Right lobe of liver (tissue), 6 donors: ENCODE measurements around the gene GPC6. TPM values are rescaled to one million over a fixed set of nuclear protein-coding genes. Genes with fewer than 3 reads are reported as not detected.

ENCODE experiments used
- ATAC-seq, 4 donors: fragments of 200-7000 bp; cut with Tn5 transposase; one replicate each; pipeline ENCODE4 v1.9.1; 2020; ENCODE audit warnings: mild to moderate bottlenecking in 4 of 4, moderate library complexity in 4 of 4
- DNase-seq, 3 donors: peaks; one replicate each; pipeline ENCODE4 v3.0.0-alpha.2; 2020
- H3K27ac ChIP-seq, 3 donors: fragments of 200-600 bp; one replicate each; pipeline ENCODE4 v1.8.0; 2022
- H3K27me3 ChIP-seq, 2 donors: fragments of 200-600 bp; one replicate each; pipeline ENCODE4 v1.8.0; 2022
- H3K36me3 ChIP-seq, 4 donors: fragments of 200-600 bp; sonication (generic) in 1 of 4; one replicate each; pipeline versions ENCODE4 v1.5.1 to v1.8.0; 2017 to 2022; ENCODE audit warnings: control low read depth in 1 of 4
- H3K4me1 ChIP-seq, 4 donors: fragments of 200-600 bp; sonication (generic) in 1 of 4; one replicate each; pipeline versions ENCODE4 v1.5.1 to v1.8.0; 2017 to 2022; ENCODE audit warnings: control low read depth in 1 of 4
- H3K4me3 ChIP-seq, 3 donors: fragments of 200-600 bp; one replicate each; pipeline ENCODE4 v1.8.0; 2022
- H3K9me3 ChIP-seq, 4 donors: fragments of 200-600 bp; sonication (generic) in 1 of 4; one replicate each; pipeline versions ENCODE4 v1.5.1 to v1.8.0; 2017 to 2022; ENCODE audit warnings: control low read depth in 1 of 4
- POLR2A ChIP-seq: fragments of 450-650 bp; IDR thresholded peaks from one replicate; pipeline ENCODE4 v1.6.1; 2017; ENCODE audit warnings: antibody characterized with exemption, mild to moderate bottlenecking
- WGBS: methylation state at CpG from one replicate; pipeline ENCODE4 v1.1.6; 2018; ENCODE audit warnings: low coverage, low lambda C conversion rate; ENCODE audit not compliant: insufficient coverage; ENCODE audit errors: missing lambda C conversion rate; 5-methylcytosine and 5-hydroxymethylcytosine counted together
- intact Hi-C, 2 donors: fragments of 100-400 bp; cut with DNase I; formaldehyde crosslinking; loops; one replicate each; pipeline versions ENCODE4 v1.11.2 to v1.14.1; 2022
- total RNA-seq, 6 experiments: library from RNA; depleted of rRNA in 2 of 6; stranded (reverse); fragments of >200 nt in 2 of 6; fragmentation: NEBNext Ultra II Directional in 3 of 6; extraction: Animal tissue kit (Norgen Biotek cat#: 25700) in 3 of 6; gene quantifications; one replicate each; pipeline versions ENCODE4 v1.1.0 to v1.2.4, GENCODE V29; 2016 to 2023
- TF ChIP-seq, protein P1 (sequence below), 4 donors: fragments of 200-600 bp in 3 of 4; fragments of 450-650 bp in 1 of 4; IDR thresholded peaks; one replicate each; pipeline versions ENCODE4 v1.5.1 to v1.8.0; 2016 to 2022; ENCODE audit warnings: antibody characterized with exemption in 4 of 4, mild to moderate bottlenecking in 2 of 4
- donor health status: DM: no; HTN: yes; CAD: no.
- donor health status: DM: no; HTN: no; CAD: no.
- donor health status: DM: no; HTN: no; CAD: no.
- donor health status: DM: no; HTN: yes; CAD: no.
- donor health status: DM: no; HTN: yes; CAD: no.

Gene GPC6
- total RNA-seq, 6 experiments from 2014 or later = 18.6 to 30.1 (median 20.2) TPM

DNA sequence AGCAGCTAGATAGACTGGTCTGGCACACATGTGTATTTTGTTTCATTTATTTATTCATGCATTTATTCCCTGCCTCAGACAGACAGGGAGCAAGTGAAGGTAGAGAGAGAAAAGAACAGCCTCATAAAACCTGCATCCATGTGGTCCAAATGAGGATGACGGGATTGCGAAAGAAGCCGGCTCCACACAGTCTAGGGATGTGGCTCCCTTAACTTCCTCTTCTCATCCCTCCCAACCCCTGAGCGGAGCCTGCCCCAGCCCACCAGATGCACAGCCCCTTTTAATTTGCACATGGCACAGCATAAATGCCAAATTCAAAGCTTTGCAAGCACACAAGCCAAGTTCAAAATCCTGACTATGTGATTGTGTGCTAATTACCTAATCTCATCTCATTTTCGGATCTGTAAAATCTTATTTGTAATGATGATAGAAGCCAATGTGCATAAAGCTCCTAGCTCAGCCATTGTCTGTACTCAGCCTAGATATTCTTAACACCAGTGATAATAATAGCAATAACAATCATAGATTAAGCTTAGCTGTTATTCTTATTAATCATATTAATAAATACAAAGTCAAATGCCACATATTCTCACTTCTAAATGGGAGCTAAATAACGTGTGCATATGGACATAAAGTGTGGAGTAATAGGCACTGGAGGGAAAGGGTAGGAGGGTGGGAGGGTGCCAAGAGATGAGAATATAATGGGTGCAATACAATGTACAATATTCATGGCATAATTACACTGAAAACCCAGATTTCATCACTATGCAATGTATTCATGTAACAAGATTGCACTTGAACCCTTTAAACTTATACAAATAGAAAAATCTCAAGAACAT, 1096.5 kb downstream of the GPC6 start:
- Histone ChIP-seq H3K4me3 (no peak overlapping the region), H3K27me3 (no peaks in the 10 kb centered on the region), H3K27ac (no peak overlapping the region), H3K9me3 (no peaks in the 10 kb centered on the region), H3K4me1 (no peaks in the 10 kb centered on the region), H3K36me3 (no peaks in the 10 kb centered on the region)
- WGBS = 83% methylated on average over 6 of the region's 6 CpGs
- peak in 1 of 4 donors; percentile 18 for ATAC-seq
- no peak for DNase-seq
- TF ChIP-seq POLR2A = no peak
- TF ChIP-seq, protein P1, sequence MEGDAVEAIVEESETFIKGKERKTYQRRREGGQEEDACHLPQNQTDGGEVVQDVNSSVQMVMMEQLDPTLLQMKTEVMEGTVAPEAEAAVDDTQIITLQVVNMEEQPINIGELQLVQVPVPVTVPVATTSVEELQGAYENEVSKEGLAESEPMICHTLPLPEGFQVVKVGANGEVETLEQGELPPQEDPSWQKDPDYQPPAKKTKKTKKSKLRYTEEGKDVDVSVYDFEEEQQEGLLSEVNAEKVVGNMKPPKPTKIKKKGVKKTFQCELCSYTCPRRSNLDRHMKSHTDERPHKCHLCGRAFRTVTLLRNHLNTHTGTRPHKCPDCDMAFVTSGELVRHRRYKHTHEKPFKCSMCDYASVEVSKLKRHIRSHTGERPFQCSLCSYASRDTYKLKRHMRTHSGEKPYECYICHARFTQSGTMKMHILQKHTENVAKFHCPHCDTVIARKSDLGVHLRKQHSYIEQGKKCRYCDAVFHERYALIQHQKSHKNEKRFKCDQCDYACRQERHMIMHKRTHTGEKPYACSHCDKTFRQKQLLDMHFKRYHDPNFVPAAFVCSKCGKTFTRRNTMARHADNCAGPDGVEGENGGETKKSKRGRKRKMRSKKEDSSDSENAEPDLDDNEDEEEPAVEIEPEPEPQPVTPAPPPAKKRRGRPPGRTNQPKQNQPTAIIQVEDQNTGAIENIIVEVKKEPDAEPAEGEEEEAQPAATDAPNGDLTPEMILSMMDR (IDR thresholded peaks at IDR 0.05) = no peak
- intact Hi-C loops = no loop called here

DNA sequence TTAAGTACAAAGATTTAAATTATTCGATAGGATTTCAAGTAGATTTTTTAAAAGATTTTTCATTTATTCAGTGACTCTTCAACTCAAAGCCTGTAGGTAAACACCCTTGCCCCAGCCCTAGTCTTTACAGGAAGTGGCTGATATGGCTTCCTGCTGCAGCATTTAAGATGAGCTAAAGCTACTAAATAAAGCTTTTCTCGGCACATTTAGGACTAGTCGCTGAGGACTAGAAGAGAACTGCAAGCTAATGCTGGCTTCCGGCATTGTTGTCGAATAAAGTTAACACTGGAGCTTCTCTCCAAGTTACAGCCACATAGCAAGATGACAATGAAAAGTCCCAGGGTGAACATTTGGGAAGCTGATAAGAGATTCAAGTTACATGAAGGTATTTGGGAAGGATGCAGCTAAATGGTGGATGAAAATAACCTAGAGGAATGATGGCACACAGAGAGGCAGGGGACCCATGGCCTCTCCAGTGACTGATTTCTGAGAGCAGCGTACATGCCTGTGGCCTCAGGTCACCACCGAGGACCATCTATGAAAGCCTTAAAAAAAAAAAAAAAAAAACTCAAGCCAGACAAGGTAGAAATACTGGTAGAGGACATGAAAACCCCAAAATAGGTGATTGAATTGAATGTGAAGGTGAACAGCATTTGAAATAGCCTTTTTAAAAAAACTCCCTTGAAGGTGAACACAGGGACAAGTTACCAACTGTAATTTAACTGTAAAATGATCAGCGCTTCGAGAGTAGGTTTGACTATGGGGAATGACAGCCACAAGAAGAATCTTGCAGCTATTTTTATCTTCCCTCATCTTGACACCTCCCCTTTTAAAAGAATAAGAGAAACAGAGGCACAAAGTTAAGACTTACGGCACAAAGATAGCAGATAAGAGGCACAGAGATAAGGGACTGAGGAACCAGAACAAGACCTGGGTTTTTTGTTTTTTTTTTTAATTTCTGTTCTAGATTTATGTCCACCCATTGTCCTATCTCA, 1097.5 kb downstream of the GPC6 start:
- 77% methylated on average over 10 of the region's 10 CpGs for WGBS
- TF ChIP-seq, protein P1 (IDR thresholded peaks at IDR 0.05) = no peak
- TF ChIP-seq POLR2A = no peak
- Histone ChIP-seq H3K27ac (no peak overlapping the region), H3K36me3 (no peaks in the 10 kb centered on the region), H3K9me3 (no peaks in the 10 kb centered on the region), H3K27me3 (no peaks in the 10 kb centered on the region), H3K4me3 (no peak overlapping the region), H3K4me1 (peaks cover 0 to 2% (median 1%) of the 10 kb centered on the region in 4 donors)
- ATAC-seq = peak in 3 of 4 donors; percentile 31 to 47 (median 38)
- DNase-seq = no peak
- intact Hi-C loops = no loop called here

DNA sequence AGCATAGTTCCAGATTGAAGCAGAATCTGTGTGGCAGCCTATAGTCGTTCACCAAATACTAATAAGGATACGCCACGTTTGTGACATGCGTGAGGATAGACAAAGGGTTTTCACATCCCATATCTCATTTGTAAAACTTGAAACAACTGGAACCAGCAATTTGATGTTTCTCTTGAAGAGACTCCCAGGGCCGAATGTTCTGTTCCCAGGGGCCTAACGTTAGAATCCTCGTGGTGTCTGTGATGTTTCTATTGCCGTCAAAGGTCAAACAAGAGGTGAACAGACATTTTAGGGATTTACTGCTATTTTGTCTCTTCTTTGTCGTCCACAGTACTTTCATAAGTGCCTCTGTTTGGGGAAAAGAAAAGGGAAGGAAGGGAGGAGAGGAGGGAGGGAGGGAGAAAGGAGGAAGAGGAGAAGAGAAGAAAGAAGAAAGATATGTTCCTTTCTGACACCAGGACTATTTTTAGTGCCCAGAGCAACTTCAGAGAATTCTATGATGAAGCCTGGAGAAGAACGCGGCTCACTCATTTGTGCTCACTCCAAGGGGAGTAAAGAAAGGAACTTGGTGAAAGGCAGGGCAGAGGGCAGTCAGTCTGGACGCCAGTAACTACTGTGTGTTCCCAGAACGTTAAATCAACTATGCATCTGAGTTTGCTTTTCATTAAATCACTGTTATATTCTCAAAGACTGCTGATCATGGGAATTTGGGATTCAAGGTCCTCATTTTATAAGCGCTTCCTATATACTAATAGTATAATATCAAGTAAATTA, 1098.3 kb downstream of the GPC6 start:
- Histone ChIP-seq H3K27me3 (no peaks in the 10 kb centered on the region), H3K27ac (no peak overlapping the region), H3K9me3 (no peaks in the 10 kb centered on the region), H3K4me1 (peaks cover 0 to 11% (median 3%) of the 10 kb centered on the region in 4 donors), H3K4me3 (no peak overlapping the region), H3K36me3 (no peaks in the 10 kb centered on the region)
- WGBS = 77% methylated on average over 14 of the region's 14 CpGs
- DNase-seq (no peak), ATAC-seq (peak in 1 of 4 donors; percentile 19)
- intact Hi-C loops = no loop called here
- TF ChIP-seq, protein P1 (IDR thresholded peaks at IDR 0.05) = no peak
- TF ChIP-seq POLR2A = no peak

DNA sequence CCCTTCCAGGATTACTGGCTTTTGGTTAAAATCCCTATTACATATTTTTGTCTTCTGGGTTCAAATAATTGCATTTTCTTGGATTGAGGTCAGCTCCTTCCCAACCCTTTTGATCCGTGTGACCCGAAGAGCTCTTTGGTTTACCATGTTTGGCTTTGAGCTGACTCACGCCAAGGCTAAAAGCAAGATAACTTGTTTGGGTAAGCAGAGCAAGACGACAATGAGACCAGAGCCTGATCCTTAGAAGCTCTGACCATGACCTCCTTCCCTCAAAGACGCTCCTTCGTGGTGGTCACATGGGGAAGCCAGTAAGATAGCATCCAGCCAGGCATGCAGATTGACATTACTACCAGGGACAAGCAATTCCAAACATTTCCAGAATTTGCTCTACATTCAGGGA, 1099.0 kb downstream of the GPC6 start:
- H3K27me3 ChIP-seq = no peaks in the 10 kb centered on the region
- ATAC-seq = no peak

More for the DNA sequence above, 1099.0 kb downstream of the GPC6 start:
- intact Hi-C loops = no loop called here
- WGBS = 90% methylated on average over 4 of the region's 6 CpGs
- H3K9me3 ChIP-seq = no peaks in the 10 kb centered on the region
- TF ChIP-seq, protein P1 (IDR thresholded peaks at IDR 0.05) = no peak
- no peak for TF ChIP-seq POLR2A
- no peaks in the 10 kb centered on the region for H3K36me3 ChIP-seq
- peaks cover 0 to 18% (median 7%) of the 10 kb centered on the region in 4 donors for H3K4me1 ChIP-seq
- H3K27ac ChIP-seq = no peak overlapping the region
- no peak for DNase-seq
- no peak overlapping the region for H3K4me3 ChIP-seq
